ENCODE data around the gene PTPN4. TPM values are rescaled to one million over a fixed set of nuclear protein-coding genes. Genes with fewer than 3 reads are reported as not detected.

PTPN4 gene
- total RNA-seq, 1 donor = 20.6 TPM

- peak; percentile 57 for DNase-seq (ENCODE audit: low read depth)
- TF ChIP-seq, protein P1, sequence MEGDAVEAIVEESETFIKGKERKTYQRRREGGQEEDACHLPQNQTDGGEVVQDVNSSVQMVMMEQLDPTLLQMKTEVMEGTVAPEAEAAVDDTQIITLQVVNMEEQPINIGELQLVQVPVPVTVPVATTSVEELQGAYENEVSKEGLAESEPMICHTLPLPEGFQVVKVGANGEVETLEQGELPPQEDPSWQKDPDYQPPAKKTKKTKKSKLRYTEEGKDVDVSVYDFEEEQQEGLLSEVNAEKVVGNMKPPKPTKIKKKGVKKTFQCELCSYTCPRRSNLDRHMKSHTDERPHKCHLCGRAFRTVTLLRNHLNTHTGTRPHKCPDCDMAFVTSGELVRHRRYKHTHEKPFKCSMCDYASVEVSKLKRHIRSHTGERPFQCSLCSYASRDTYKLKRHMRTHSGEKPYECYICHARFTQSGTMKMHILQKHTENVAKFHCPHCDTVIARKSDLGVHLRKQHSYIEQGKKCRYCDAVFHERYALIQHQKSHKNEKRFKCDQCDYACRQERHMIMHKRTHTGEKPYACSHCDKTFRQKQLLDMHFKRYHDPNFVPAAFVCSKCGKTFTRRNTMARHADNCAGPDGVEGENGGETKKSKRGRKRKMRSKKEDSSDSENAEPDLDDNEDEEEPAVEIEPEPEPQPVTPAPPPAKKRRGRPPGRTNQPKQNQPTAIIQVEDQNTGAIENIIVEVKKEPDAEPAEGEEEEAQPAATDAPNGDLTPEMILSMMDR (IDR thresholded peaks at IDR 0.05; ENCODE audit: insufficient read depth, low read length) = no peak
- no peak overlapping the region for H3K4me3 ChIP-seq (ENCODE audit: low read depth, low read length)
These were observed 48.9 kb downstream of the PTPN4 start for GRCh38 chr2:119808516-119809147.

GRCh38 chr2:119809339-119810048 is 49.8 kb downstream of the PTPN4 start:
- TF ChIP-seq, protein P1 (IDR thresholded peaks at IDR 0.05; ENCODE audit: insufficient read depth, low read length) = no peak
- peak; percentile 89 for DNase-seq (ENCODE audit: low read depth)
- no peak overlapping the region for H3K4me3 ChIP-seq (ENCODE audit: low read depth, low read length)

GRCh38 chr2:119810049-119810630 is 50.4 kb downstream of the PTPN4 start:
- no peak for DNase-seq (ENCODE audit: low read depth)
- no peak overlapping the region for H3K4me3 ChIP-seq (ENCODE audit: low read depth, low read length)
- TF ChIP-seq, protein P1 (IDR thresholded peaks at IDR 0.05; ENCODE audit: insufficient read depth, low read length) = no peak

DNA sequence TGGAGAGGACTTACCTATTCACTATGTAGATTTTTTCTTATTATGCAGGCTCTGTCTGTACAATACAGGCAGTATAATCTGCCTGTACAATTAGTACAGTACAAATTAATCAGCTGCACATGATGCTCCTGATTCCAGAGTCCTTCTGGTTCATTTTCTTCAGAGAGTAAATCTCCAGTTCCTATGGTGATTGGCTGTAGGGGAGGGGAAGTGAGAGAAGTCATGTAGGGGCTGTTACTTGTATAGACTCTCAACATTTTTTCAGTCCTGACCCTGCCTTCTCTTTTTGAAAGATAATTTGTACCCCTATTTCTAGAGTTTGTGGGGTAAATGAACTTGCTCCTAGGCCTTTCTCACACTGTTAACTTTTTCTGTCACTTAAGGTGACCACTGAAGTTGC is 54.5 kb downstream of the PTPN4 start:
- TF ChIP-seq, protein P1 (IDR thresholded peaks at IDR 0.05; ENCODE audit: insufficient read depth, low read length) = no peak
- no peak overlapping the region for H3K4me3 ChIP-seq (ENCODE audit: low read depth, low read length)
- DNase-seq (ENCODE audit: low read depth) = no peak

DNA sequence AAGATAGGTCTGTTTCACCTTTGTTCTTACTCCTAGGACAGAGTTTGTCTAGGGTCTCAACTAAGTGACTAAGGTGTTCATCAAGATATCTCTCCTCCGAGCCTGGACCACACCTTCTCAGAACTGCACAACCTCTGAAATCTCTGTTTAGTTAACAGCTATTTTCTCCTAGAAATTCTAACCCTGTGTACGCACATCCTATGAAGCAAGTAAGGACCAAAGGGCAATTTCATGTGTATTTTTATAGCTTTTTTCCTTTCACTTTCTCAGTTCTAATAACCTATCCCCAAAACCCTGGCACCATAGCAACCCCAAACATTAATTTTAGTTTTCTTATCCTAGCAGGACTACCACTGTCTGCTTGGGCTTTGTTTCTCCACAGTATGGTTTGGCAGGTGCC is 59.1 kb downstream of the PTPN4 start:
- no peak for DNase-seq (ENCODE audit: low read depth)
- TF ChIP-seq, protein P1 (IDR thresholded peaks at IDR 0.05; ENCODE audit: insufficient read depth, low read length) = no peak

DNA sequence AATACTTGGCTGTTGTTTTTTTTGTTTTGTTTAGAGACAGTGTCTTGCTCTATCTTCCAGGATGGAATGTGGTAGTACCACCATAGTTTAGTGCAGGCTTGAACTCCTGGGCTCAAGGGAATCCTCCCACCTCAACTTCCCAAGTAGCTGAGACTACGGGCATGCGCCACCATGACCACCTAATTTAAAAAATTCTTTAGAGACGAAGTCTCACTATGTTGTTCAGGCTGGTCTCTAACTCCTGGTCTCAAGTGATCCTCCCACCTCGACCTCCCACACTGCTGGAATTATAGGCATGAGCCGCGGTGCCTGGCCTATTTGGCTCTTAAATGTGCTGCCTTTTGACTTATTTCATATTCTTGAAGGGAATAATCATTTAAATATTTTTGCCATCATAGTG is 60.1 kb downstream of the PTPN4 start:
- DNase-seq (ENCODE audit: low read depth) = no peak
- no peak overlapping the region for H3K4me3 ChIP-seq (ENCODE audit: low read depth, low read length)
- TF ChIP-seq, protein P1 (IDR thresholded peaks at IDR 0.05; ENCODE audit: insufficient read depth, low read length) = no peak

More for the DNA sequence above, 59.1 kb downstream of the PTPN4 start:
- no peak overlapping the region for H3K4me3 ChIP-seq (ENCODE audit: low read depth, low read length)

Measured in fibroblast of the aortic adventitia (primary cell).